WTC11 (cell line): ENCODE data around the gene SND1. TPM values are rescaled to one million over a fixed set of nuclear protein-coding genes. Genes with fewer than 3 reads are reported as not detected.

ENCODE experiments used
- ATAC-seq: fragments of 200-7000 bp; cut with Tn5 transposase; 2 replicates; pipeline ENCODE4 v1.10.0; 2021; ENCODE audit warnings: mild to moderate bottlenecking, moderate library complexity
- CTCF ChIA-PET: fragments of 300-600 bp; sonication (Branson Sonifier 250); formaldehyde crosslinking; loops from one replicate; lab custom pipeline; 2021; ENCODE audit warnings: antibody characterized with exemption; lab: Charles Lee
- POLR2A ChIA-PET: fragments of 350-600 bp; sonication (Branson Sonifier 250); formaldehyde crosslinking; loops from one replicate; lab custom pipeline; 2021; ENCODE audit warnings: antibody characterized with exemption; lab: Charles Lee
- DNase-seq: peaks from one replicate; pipeline ENCODE4 v3.0.0; 2021; ENCODE audit warnings: low spot score
- H3K27ac Mint-ChIP-seq: 2 replicates; pipeline ENCODE4 v1.8.0; 2021; ENCODE audit warnings: mixed read lengths
- H3K27me3 Mint-ChIP-seq: 2 replicates; pipeline ENCODE4 v1.8.0; 2021; ENCODE audit warnings: low read depth, mild to moderate bottlenecking, moderate library complexity, mixed read lengths
- H3K36me3 Mint-ChIP-seq: 2 replicates; pipeline ENCODE4 v1.8.0; 2021; ENCODE audit warnings: mixed read lengths
- H3K4me1 Mint-ChIP-seq: 2 replicates; pipeline ENCODE4 v1.8.0; 2022; ENCODE audit warnings: mixed read lengths
- H3K4me3 Mint-ChIP-seq: 2 replicates; pipeline ENCODE4 v1.8.0; 2021; ENCODE audit warnings: mild to moderate bottlenecking, moderate library complexity, mixed read lengths
- H3K9me3 Mint-ChIP-seq: 2 replicates; pipeline ENCODE4 v1.8.0; 2021; ENCODE audit warnings: mixed read lengths
- CBFB ChIP-seq: sonication (generic); formaldehyde crosslinking; IDR thresholded peaks from 2 replicates; pipeline ENCODE4 v1.8.1; 2022; ENCODE audit warnings: mild to moderate bottlenecking, low read depth, missing genetic modification reagents
- ERG ChIP-seq: fragments of 250-450 bp; sonication (Bioruptor Pico); IDR thresholded peaks from 2 replicates; pipeline ENCODE4 v1.8.0; 2021; ENCODE audit warnings: mild to moderate bottlenecking
- ETV6 ChIP-seq: sonication (generic); formaldehyde crosslinking; IDR thresholded peaks from 2 replicates; pipeline ENCODE4 v1.8.1; 2022; ENCODE audit warnings: mild to moderate bottlenecking, missing genetic modification reagents
- IRF2 ChIP-seq: sonication (generic); formaldehyde crosslinking; IDR thresholded peaks from 2 replicates; pipeline ENCODE4 v1.8.0; 2022; ENCODE audit warnings: low read depth, missing genetic modification reagents, borderline replicate concordance
- JAZF1 ChIP-seq: fragments of 250-450 bp; sonication (Bioruptor Pico); IDR thresholded peaks from 2 replicates; pipeline ENCODE4 v1.9.0; 2021; ENCODE audit warnings: moderate library complexity, mild to moderate bottlenecking, inconsistent platforms
- MXD4 ChIP-seq: fragments of 250-450 bp; sonication (Bioruptor Pico); IDR thresholded peaks from 2 replicates; pipeline ENCODE4 v1.8.0; 2021; ENCODE audit warnings: mild to moderate bottlenecking, moderate library complexity, borderline replicate concordance
- NFATC4 ChIP-seq: fragments of 250-450 bp; sonication (Bioruptor Pico); IDR thresholded peaks from 2 replicates; pipeline ENCODE4 v1.9.0; 2021; ENCODE audit warnings: mild to moderate bottlenecking
- NR2C2 ChIP-seq: sonication (generic); formaldehyde crosslinking; IDR thresholded peaks from 2 replicates; pipeline ENCODE4 v1.8.0; 2022; ENCODE audit warnings: mild to moderate bottlenecking, missing genetic modification reagents
- PRRX2 ChIP-seq: fragments of 250-450 bp; sonication (Bioruptor Pico); IDR thresholded peaks from 2 replicates; pipeline ENCODE4 v1.8.0; 2021; ENCODE audit warnings: mild to moderate bottlenecking
- TCF7 ChIP-seq: sonication (generic); formaldehyde crosslinking; IDR thresholded peaks from 2 replicates; pipeline ENCODE4 v1.8.0; 2022; ENCODE audit warnings: mild to moderate bottlenecking, low read depth, missing genetic modification reagents, moderate library complexity
- TEAD4 ChIP-seq: sonication (generic); formaldehyde crosslinking; IDR thresholded peaks from 2 replicates; pipeline ENCODE4 v1.8.0; 2022; ENCODE audit warnings: mild to moderate bottlenecking, missing genetic modification reagents
- ZNF121 ChIP-seq: sonication (generic); formaldehyde crosslinking; IDR thresholded peaks from 2 replicates; pipeline ENCODE4 v1.8.0; 2023; ENCODE audit warnings: missing genetic modification reagents
- ZNF263 ChIP-seq: sonication (generic); formaldehyde crosslinking; IDR thresholded peaks from 2 replicates; pipeline ENCODE4 v1.8.1; 2022; ENCODE audit warnings: low read depth, mild to moderate bottlenecking, moderate library complexity, missing genetic modification reagents
- ZNF317 ChIP-seq: sonication (generic); formaldehyde crosslinking; IDR thresholded peaks from 2 replicates; pipeline ENCODE4 v1.8.1; 2023; ENCODE audit warnings: low read depth, mild to moderate bottlenecking, moderate library complexity, missing genetic modification reagents, borderline replicate concordance
- ZNF416 ChIP-seq: fragments of 250-450 bp; sonication (Bioruptor Pico); IDR thresholded peaks from 2 replicates; pipeline ENCODE4 v1.9.0; 2021; ENCODE audit warnings: mild to moderate bottlenecking, inconsistent platforms
- total RNA-seq: library from RNA; stranded (reverse); gene quantifications from 3 replicates; pipeline ENCODE4 v1.2.3, GENCODE V29; 2021
- TF ChIP-seq, protein P1 (sequence below): sonication (generic); formaldehyde crosslinking; IDR thresholded peaks from 2 replicates; pipeline ENCODE4 v1.8.1; 2022; ENCODE audit warnings: low read depth, mild to moderate bottlenecking, moderate library complexity, missing genetic modification reagents, borderline replicate concordance
- TF ChIP-seq, protein P2 (sequence below): fragments of 250-450 bp; sonication (Bioruptor Pico); IDR thresholded peaks from 2 replicates; pipeline ENCODE4 v1.9.0; 2021; ENCODE audit warnings: moderate library complexity, mild to moderate bottlenecking, inconsistent platforms, borderline replicate concordance
- TF ChIP-seq, protein P3 (sequence below): fragments of 250-450 bp; sonication (Bioruptor Pico); IDR thresholded peaks from 2 replicates; pipeline ENCODE4 v1.9.0; 2021; ENCODE audit warnings: mild to moderate bottlenecking
- TF ChIP-seq, protein P4 (sequence below): fragments of 250-450 bp; sonication (Bioruptor Pico); IDR thresholded peaks from 2 replicates; pipeline ENCODE4 v1.9.0; 2021; ENCODE audit warnings: mild to moderate bottlenecking

The SND1 gene
- total RNA-seq, 1 experiment from 2014 or later, result 261 TPM

DNA sequence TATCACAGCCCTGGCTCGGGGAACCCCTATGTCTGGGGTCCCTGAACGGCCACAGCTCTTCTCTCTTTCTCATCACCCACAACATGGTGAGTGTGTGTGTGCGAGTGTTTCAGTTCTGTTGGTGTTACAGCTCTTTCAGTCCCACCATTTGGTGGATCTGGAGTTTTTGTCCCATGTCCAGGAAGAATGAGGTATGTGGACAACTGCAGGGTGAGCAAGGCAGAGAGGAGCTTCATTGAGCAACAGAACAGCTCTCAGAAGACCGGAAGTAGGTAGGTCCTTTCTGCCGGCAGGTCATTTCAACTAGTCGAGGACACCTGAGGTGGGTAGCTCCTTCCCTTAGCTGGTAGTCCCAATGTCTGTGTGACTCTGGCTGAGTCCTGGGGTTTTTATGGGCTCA lies 43.5 kb upstream of the SND1 start:
- no peak overlapping the region for H3K4me3 Mint-ChIP-seq
- H3K4me1 Mint-ChIP-seq, result no peaks in the 10 kb centered on the region
- DNase-seq, result no peak
- H3K27ac Mint-ChIP-seq, result no peak overlapping the region
- H3K27me3 Mint-ChIP-seq, result peaks cover 26% of the 10 kb centered on the region
- no peaks in the 10 kb centered on the region for H3K36me3 Mint-ChIP-seq
- peaks cover 26% of the 10 kb centered on the region for H3K9me3 Mint-ChIP-seq
- TF ChIP-seq IRF2 (no peak), NFATC4 (CRISPR knock-in tag) (no peak), MXD4 (CRISPR knock-in tag) (no peak), ZNF317 (CRISPR knock-in tag) (no peak), PRRX2 (no peak), TEAD4 (CRISPR knock-in tag) (no peak), JAZF1 (CRISPR knock-in tag) (no peak), CBFB (CRISPR knock-in tag) (no peak), ZNF121 (CRISPR knock-in tag) (no peak)
- TF ChIP-seq, protein P1, sequence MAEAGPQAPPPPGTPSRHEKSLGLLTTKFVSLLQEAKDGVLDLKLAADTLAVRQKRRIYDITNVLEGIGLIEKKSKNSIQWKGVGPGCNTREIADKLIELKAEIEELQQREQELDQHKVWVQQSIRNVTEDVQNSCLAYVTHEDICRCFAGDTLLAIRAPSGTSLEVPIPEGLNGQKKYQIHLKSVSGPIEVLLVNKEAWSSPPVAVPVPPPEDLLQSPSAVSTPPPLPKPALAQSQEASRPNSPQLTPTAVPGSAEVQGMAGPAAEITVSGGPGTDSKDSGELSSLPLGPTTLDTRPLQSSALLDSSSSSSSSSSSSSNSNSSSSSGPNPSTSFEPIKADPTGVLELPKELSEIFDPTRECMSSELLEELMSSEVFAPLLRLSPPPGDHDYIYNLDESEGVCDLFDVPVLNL, result no peak
- TF ChIP-seq, protein P2, sequence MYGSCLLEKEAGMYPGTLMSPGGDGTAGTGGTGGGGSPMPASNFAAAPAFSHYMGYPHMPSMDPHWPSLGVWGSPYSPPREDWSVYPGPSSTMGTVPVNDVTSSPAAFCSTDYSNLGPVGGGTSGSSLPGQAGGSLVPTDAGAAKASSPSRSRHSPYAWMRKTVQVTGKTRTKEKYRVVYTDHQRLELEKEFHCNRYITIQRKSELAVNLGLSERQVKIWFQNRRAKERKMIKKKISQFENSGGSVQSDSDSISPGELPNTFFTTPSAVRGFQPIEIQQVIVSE (CRISPR knock-in tag), result no peak
- CTCF ChIA-PET, result interaction anchor here (1.1 to 2.0 kb wide), 3 partner anchors 10 to 21 kb away, joined by 3 to 9 read pairs (median 4); no protein-coding TSS in a partner anchor
- POLR2A ChIA-PET, result no interaction called here
- ATAC-seq, result no peak

DNA sequence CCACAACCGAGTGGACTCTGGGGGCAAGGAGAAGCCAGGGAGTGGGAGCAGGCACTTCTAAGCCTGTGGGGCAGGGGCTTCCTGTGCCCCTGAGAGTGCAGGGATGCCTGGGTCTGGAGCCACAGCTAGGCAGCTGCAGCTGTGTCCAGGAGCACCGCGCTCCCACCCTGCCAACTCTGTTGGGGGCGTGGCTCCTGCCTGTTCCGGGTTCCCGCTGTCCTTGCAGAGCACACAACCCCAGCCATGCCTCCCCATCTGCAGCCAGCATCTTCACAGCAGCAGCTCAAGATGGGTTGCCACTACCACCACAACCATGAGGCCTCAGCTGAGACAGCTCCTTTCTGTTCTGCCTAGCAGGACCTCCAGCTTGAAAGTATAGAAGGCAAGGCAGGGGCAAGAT lies 42.7 kb upstream of the SND1 start:
- DNase-seq, result no peak
- CTCF ChIA-PET, result interaction anchor here (1.1 kb wide), 1 partner anchor 11 kb away, joined by 3 read pairs; no protein-coding TSS in a partner anchor

More for the DNA sequence above, 42.7 kb upstream of the SND1 start:
- TF ChIP-seq NR2C2 (CRISPR knock-in tag), result no peak
- no peak for TF ChIP-seq ZNF263 (CRISPR knock-in tag)
- TF ChIP-seq, protein P3, sequence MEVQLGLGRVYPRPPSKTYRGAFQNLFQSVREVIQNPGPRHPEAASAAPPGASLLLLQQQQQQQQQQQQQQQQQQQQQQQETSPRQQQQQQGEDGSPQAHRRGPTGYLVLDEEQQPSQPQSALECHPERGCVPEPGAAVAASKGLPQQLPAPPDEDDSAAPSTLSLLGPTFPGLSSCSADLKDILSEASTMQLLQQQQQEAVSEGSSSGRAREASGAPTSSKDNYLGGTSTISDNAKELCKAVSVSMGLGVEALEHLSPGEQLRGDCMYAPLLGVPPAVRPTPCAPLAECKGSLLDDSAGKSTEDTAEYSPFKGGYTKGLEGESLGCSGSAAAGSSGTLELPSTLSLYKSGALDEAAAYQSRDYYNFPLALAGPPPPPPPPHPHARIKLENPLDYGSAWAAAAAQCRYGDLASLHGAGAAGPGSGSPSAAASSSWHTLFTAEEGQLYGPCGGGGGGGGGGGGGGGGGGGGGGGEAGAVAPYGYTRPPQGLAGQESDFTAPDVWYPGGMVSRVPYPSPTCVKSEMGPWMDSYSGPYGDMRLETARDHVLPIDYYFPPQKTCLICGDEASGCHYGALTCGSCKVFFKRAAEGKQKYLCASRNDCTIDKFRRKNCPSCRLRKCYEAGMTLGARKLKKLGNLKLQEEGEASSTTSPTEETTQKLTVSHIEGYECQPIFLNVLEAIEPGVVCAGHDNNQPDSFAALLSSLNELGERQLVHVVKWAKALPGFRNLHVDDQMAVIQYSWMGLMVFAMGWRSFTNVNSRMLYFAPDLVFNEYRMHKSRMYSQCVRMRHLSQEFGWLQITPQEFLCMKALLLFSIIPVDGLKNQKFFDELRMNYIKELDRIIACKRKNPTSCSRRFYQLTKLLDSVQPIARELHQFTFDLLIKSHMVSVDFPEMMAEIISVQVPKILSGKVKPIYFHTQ (CRISPR knock-in tag), result no peak
- no peak for TF ChIP-seq MXD4 (CRISPR knock-in tag)
- no peak for TF ChIP-seq CBFB (CRISPR knock-in tag)
- TF ChIP-seq TCF7, result no peak
- TF ChIP-seq, protein P4, sequence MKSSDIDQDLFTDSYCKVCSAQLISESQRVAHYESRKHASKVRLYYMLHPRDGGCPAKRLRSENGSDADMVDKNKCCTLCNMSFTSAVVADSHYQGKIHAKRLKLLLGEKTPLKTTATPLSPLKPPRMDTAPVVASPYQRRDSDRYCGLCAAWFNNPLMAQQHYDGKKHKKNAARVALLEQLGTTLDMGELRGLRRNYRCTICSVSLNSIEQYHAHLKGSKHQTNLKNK (CRISPR knock-in tag), result no peak
- no peak for TF ChIP-seq ZNF416
- TF ChIP-seq ERG, result no peak
- no peak for TF ChIP-seq ETV6 (CRISPR knock-in tag)
- Mint-ChIP-seq H3K9me3 (peaks cover 23% of the 10 kb centered on the region), H3K4me3 (no peak overlapping the region), H3K27ac (no peak overlapping the region), H3K4me1 (no peaks in the 10 kb centered on the region), H3K27me3 (peaks cover 34% of the 10 kb centered on the region), H3K36me3 (no peaks in the 10 kb centered on the region)
- ATAC-seq, result peak; percentile 26; the same call in 1 of the 2 replicates
- POLR2A ChIA-PET, result no interaction called here
